GM06990 (cell line): ENCODE data around the gene TDRD1.
"Not testable (repeated sequence)": the region's sequence is repeated elsewhere in the genome, so short reads cannot be mapped to it uniquely, and the experiment has no call there.

Experiments
- DNase-seq: peaks from one replicate; pipeline ENCODE4 v3.0.0-alpha.2; 2011; ENCODE audit not compliant: insufficient read length; ENCODE audit errors: extremely low read depth
- H3K27me3 ChIP-seq: replicated peaks from 2 replicates; pipeline ENCODE4 v1.6.0; 2011; ENCODE audit warnings: low read length; ENCODE audit not compliant: control insufficient read depth, insufficient read depth
- H3K36me3 ChIP-seq: 2 replicates; pipeline ENCODE4 v1.5.1; 2011; ENCODE audit warnings: low read length; ENCODE audit not compliant: control insufficient read depth, insufficient read depth
- H3K4me3 ChIP-seq: replicated peaks from 2 replicates; pipeline ENCODE4 v1.5.1; 2011; ENCODE audit warnings: low read depth, mild to moderate bottlenecking, control low read depth, low read length
- TF ChIP-seq, protein P1 (sequence below): IDR thresholded peaks from 2 replicates; pipeline ENCODE4 v1.5.1; 2011; ENCODE audit warnings: low read length, control low read depth, mild to moderate bottlenecking, inconsistent platforms; ENCODE audit not compliant: insufficient read depth, poor library complexity, severe bottlenecking

Gene TDRD1

DNA sequence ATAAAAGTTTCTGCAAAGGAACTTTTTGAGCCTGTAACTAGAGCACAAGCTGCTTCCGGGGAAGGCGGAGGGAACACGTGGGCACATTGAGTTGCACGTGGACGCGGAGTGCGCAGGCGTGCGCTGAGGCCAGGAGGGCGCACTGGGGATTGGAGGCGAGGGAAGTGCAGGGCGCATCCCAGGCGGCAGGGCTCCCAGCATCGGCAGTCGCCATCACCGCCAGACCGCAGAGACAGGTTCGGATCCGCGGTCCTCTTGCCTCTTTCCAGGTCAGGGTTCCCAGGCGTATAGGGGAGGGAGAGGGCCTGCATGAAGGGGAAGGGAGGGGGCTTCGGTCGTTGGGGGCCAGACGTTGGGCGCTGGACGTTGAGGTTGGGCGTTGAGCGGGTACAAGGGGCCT is at the start of gene TDRD1:
Gene TDRD1 (plus strand): TSS at position 206 of the 400 bp plus-strand sequence. CDS start 8,479 bp downstream, outside the sequence.
- no peak within 1 kb of the TSS for H3K4me3 ChIP-seq
- no peaks in the 10 kb centered on the region for H3K36me3 ChIP-seq
- DNase-seq: no peak
- H3K27me3 ChIP-seq: no peaks in the 10 kb centered on the region
- TF ChIP-seq, protein P1, sequence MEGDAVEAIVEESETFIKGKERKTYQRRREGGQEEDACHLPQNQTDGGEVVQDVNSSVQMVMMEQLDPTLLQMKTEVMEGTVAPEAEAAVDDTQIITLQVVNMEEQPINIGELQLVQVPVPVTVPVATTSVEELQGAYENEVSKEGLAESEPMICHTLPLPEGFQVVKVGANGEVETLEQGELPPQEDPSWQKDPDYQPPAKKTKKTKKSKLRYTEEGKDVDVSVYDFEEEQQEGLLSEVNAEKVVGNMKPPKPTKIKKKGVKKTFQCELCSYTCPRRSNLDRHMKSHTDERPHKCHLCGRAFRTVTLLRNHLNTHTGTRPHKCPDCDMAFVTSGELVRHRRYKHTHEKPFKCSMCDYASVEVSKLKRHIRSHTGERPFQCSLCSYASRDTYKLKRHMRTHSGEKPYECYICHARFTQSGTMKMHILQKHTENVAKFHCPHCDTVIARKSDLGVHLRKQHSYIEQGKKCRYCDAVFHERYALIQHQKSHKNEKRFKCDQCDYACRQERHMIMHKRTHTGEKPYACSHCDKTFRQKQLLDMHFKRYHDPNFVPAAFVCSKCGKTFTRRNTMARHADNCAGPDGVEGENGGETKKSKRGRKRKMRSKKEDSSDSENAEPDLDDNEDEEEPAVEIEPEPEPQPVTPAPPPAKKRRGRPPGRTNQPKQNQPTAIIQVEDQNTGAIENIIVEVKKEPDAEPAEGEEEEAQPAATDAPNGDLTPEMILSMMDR: no peak

- H3K36me3 ChIP-seq: no peaks in the 10 kb centered on the region; the same call in 1 of the 2 replicates
- no peak overlapping the region for H3K4me3 ChIP-seq
- TF ChIP-seq, protein P1: no peak
- no peaks in the 10 kb centered on the region for H3K27me3 ChIP-seq
- peak; percentile 14 for DNase-seq
These were observed 48.1 kb upstream of the TDRD1 start for GRCh38 chr10:114131094-114131493.

DNA sequence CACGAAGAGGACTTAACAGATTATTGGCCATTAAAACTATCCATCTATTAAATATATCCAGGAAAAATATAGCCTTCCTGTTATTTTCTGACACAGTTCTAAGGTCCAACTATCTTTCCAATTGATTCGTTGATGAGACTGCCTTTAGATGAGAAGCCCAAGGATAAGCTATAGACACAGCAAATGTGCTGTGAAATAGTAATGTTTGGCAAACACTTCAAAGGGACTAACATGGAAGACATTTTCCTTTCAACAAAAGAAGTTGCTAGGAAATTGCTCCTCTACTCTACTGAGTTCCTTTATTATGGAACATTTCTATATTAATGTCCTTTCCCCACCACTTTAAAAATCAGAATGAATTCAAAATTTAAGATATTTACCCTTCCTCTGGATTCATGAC is 43.7 kb upstream of the TDRD1 start:
- H3K4me3 ChIP-seq: no peak overlapping the region
- H3K36me3 ChIP-seq: no peaks in the 10 kb centered on the region; the same call in 1 of the 2 replicates
- no peaks in the 10 kb centered on the region for H3K27me3 ChIP-seq
- DNase-seq: no peak
- TF ChIP-seq, protein P1: no peak

- TF ChIP-seq, protein P1: no peak
- Histone ChIP-seq H3K4me3 (no peak overlapping the region), H3K36me3 (peaks cover 1% of the 10 kb centered on the region), H3K27me3 (no peaks in the 10 kb centered on the region)
- DNase-seq: no peak
These were observed 40.6 kb upstream of the TDRD1 start for GRCh38 chr10:114138581-114138980.

DNA sequence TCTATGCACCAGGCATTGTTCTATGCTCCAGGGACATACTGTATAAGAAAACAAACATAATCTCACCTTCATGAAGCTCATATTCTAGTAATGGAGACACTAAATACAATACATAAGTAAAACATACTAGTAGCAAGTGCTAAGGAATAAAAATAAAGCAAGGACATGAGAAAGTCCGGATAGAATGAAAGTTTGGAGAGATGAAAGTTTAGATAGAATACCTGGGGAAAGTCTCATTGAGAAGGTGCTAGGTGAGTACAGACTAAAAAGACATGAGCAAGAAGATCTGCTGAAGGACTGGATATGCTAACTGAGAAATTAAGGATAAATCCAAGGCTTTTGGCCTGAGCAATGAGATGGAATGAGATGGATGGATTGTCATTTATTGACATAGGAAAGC is 39.1 kb upstream of the TDRD1 start:
- H3K36me3 ChIP-seq: peaks cover 1% of the 10 kb centered on the region
- no peaks in the 10 kb centered on the region for H3K27me3 ChIP-seq
- no peak overlapping the region for H3K4me3 ChIP-seq
- TF ChIP-seq, protein P1: no peak
- DNase-seq: no peak

DNA sequence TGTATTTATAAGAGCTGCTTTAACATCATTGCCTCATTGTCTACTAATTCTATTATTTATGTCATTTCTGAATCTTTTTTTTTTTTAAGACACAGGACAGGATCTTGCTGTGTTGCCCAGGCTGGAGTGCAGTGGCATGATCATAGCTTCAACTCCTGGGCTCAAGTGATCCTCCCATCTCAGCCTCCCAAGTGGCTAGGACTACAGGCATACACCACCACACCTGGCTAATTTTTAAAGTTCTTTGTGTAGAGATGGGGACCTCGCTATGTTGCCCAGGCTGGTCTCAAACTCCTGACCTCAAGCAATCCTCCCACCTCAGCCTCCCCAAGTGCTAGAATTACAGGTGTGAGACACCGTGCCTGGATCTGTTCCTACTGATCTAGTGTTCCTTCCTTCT is 38.3 kb upstream of the TDRD1 start:
- H3K27me3 ChIP-seq, DNase-seq, H3K36me3 ChIP-seq, H3K4me3 ChIP-seq: not testable (repeated sequence)
